NK-92 (cell line): ENCODE measurements around the gene FMN1.

ENCODE experiments used
- DNase-seq: peaks from one replicate; lab custom pipeline; 2025; ENCODE audit not compliant: unreplicated experiment; lab: John Stamatoyannopoulos, UW

FMN1 gene

GRCh38 chr15:33157371-33158037, 37.0 kb downstream of the FMN1 start:
- no peak for DNase-seq

DNA sequence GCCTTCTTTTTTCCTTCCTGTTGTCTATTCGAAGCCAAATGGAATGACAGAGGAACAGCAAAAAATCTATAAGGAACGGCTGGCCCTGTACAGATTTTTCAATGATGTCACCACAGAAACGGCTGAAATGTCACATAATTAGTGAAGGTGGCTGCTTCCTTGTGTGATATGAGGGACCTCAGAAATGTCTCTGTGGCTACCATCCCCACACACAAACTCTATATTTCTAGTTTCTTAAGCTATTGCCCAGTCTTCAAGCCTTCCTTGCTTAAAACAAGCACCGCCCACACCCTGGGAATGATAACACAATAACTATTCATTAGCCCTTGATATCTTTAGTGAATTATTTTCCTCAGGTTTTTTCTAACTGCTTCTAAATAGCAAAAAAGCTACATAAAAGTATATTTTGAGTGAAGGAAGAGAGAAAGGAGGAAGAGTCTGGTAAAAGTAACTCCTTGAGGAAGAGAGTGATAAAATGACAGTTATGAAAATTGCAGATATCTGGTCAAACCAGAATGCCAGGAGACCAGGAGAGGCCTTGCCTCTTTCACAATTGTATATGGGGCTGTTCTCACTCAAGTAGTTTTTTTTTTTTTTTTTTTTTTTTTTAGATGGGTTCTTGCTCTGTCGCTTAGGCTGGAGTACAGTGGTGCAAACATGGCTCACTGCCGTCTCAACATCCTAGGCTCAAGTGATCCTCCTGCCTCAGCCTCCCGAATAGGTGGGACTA, 38.7 kb downstream of the FMN1 start:
- no peak for DNase-seq

GRCh38 chr15:33154351-33155166, 40.0 kb downstream of the FMN1 start:
- no peak for DNase-seq

DNA sequence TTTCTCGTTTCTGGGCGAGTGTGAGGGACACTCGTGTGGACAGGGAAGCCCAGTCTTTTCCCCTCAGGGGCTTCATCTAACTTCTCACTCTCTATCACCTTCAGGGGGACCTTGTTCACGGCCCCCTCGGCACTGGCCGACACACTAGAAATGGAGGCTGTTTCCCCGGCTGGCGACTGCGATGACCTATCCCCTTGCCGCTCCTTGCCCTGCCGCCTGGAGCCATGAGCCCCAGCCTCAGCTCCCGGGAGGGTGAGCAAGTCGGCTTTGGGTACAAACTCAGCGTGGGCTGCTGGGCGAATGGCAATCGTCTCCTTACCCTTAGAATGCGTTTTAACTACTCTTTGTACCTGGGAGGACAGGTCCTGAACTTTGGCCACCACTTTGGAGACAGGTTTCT, 41.0 kb downstream of the FMN1 start:
- DNase-seq = no peak

DNA sequence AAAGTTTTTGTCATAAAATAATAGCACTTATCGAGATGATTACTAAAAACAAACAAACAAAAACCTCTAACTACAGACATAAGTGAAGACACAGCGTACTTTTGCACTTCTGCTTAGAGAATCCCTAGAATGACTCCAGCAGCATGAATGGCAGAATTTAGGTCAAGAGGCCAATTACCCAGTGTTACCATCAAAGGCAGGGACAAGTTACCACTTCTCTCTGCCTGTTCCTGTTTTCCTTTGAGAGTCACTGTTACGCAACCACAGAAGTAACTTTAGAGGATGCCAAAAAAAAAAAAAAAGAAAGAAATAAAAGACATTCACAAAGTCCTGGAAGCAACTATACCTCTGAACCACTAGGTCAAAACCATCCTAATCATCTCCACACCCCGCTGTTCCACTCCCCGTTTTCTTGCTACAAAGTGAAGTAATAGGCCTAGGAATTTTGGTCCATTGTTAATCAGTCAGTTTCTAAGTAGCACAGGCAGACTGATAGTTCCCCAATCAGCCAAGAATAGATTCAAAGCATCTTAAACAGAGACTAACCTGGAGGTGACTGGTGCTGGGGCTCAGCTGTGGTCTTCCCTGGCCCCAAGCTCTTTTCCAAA, 41.9 kb downstream of the FMN1 start:
- DNase-seq = no peak

- DNase-seq = no peak
These were observed 43.5 kb downstream of the FMN1 start for GRCh38 chr15:33150971-33151370.

- no peak for DNase-seq
These were observed 44.0 kb downstream of the FMN1 start for GRCh38 chr15:33150431-33150941.

GRCh38 chr15:33149919-33150318, 44.6 kb downstream of the FMN1 start:
- DNase-seq = no peak

- no peak for DNase-seq
These were observed 46.3 kb downstream of the FMN1 start for GRCh38 chr15:33148129-33148751.

GRCh38 chr15:33146051-33146450, 48.5 kb downstream of the FMN1 start:
- no peak for DNase-seq

GRCh38 chr15:33145447-33145846, 49.1 kb downstream of the FMN1 start:
- DNase-seq = no peak

DNA sequence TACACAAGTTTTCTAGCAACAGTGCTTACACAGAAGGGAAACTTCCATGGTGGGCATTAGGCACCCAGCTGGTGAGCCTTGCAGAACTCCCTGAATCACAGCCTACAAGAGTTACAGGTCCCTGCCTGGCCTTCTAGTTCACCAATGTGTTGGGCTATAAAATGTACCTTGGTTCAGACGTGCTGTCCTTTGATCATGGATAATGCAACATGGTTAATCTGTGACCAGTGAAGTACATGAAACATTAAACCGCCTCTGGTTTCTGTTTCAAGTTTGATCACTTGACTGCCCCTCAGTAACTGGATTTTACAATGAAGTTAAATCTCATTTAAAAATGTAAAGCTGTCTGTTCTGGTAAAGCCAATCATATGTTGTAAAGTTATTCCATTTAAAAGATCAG, 51.8 kb downstream of the FMN1 start:
- no peak for DNase-seq

DNA sequence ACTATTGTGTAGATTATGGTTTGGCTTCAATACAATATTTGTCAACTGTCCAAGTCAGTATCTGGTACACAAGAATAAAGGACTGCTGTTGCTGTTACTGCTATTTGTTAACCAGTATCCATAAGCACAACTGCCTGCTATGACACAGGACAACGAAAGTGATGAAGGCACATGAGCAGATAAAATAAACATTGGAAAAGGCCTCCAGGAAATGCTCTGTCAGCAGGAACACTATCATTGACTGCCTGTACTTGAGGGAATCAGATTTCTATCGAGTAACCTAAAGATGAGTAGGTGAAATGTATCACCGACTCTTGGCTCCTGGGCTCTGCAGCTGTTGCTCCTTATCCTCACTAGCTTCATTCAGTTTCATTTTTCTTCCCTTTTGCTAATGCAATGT, 56.5 kb downstream of the FMN1 start:
- DNase-seq = no peak

GRCh38 chr15:33137101-33137500, 57.4 kb downstream of the FMN1 start:
- DNase-seq = no peak

- DNase-seq = no peak
These were observed 58.2 kb downstream of the FMN1 start for GRCh38 chr15:33136353-33136752.

- DNase-seq = no peak
These were observed 59.1 kb downstream of the FMN1 start for GRCh38 chr15:33135355-33135781.

- DNase-seq = no peak
These were observed 61.7 kb downstream of the FMN1 start for GRCh38 chr15:33132722-33133345.

DNA sequence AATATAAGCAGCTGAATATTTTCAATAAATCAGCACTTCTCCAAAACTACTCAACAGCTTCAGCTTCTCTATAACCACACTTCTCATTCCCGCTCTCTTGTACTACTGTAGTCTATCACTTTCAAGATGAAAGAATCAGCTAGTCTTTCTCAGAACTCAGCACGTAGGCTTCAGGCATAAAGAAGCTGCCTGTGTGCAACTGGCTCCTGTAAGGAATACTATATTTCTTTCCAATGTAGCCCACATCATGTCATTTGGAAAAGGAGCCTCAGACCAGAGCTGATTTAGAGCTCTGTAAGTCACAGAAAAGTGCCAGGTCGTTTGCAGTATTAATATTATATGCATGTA, 62.3 kb downstream of the FMN1 start:
- DNase-seq = no peak

DNA sequence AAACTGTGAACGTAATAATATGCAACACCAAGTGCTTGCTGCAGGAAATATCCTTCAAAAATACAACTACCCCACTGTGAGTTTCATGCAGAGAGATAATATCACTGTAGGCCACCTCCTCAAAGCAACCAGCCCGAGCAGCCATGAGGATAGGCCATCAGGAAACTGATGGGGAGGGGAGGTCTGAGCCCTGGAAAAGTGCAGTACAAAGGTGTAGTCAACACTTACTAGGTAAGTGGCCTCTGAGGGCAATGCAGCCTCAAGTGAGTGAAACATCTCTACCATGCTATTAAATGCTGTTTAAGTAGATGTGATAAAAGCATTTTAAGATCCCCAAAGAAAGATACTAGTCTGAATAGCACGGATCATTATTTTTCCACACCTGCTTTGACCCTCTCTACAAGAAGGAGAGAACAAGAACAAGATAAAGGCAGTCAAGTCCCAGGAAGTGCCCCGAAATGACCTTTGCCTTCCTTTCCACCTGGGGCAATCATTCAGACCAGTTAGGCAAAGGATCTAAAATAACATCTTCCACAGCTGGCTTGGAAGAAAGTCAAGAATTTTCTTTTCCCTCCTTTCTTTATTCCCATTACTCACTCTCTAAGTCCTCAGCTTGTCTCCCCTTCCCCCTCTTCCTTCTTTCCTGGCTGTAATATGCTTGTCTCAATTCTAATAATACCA, 62.8 kb downstream of the FMN1 start:
- DNase-seq = no peak
